Uterus (tissue), 4 donors: ENCODE results near the gene ELP1. TPM values are rescaled to one million over a fixed set of nuclear protein-coding genes. Genes with fewer than 3 reads are reported as not detected.
"Not testable (repeated sequence)": the region's sequence is repeated elsewhere in the genome, so short reads cannot be mapped to it uniquely, and the experiment has no call there.

Experiments
- DNase-seq, 2 donors: peaks; one replicate each; pipeline ENCODE4 v3.0.0-alpha.2; 2019 to 2020
- H3K27ac ChIP-seq, 2 donors: fragments of 200-600 bp; sonication (generic); 1 replicate in 1 of 2; 2 replicates in 1 of 2; pipeline ENCODE4 v1.5.1; 2016 to 2018
- H3K27me3 ChIP-seq, 2 donors: fragments of 200-600 bp; sonication (generic); one replicate each; pipeline ENCODE4 v1.5.1; 2018 to 2019; ENCODE audit warnings: control low read depth in 1 of 2
- H3K36me3 ChIP-seq, 2 donors: fragments of 200-600 bp; sonication (generic); one replicate each; pipeline ENCODE4 v1.5.1; 2019; ENCODE audit warnings: control low read depth in 1 of 2
- H3K4me1 ChIP-seq, 2 donors: fragments of 200-600 bp; sonication (generic); one replicate each; pipeline ENCODE4 v1.5.1; 2018 to 2019; ENCODE audit warnings: control low read depth in 1 of 2
- H3K4me3 ChIP-seq, 2 donors: fragments of 200-600 bp; sonication (generic); 1 replicate in 1 of 2; 2 replicates in 1 of 2; pipeline ENCODE4 v1.5.1; 2018 to 2019; ENCODE audit warnings: mild to moderate bottlenecking in 1 of 2
- H3K9me3 ChIP-seq, 2 donors: fragments of 200-600 bp; sonication (generic); one replicate each; pipeline ENCODE4 v1.5.1; 2019; ENCODE audit warnings: control low read depth in 1 of 2
- CTCF ChIP-seq, 4 experiments: fragments of 200-600 bp in 2 of 4; fragments of 450-650 bp in 2 of 4; sonication (generic) in 2 of 4; IDR thresholded peaks; one replicate each; pipeline ENCODE4 v1.5.1; 2016 to 2019; ENCODE audit warnings: antibody characterized with exemption in 4 of 4, mild to moderate bottlenecking in 2 of 4, moderate library complexity in 1 of 4
- POLR2A ChIP-seq, 2 donors: fragments of 450-650 bp; IDR thresholded peaks; one replicate each; pipeline ENCODE4 v1.6.1; 2016; ENCODE audit warnings: antibody characterized with exemption in 2 of 2, mild to moderate bottlenecking in 1 of 2, moderate library complexity in 1 of 2
- intact Hi-C: fragments of 100-400 bp; cut with DNase I; formaldehyde crosslinking; loops from one replicate; pipeline ENCODE4 v1.15.1; 2023; ENCODE audit warnings: low total_unique reads
- total RNA-seq, 4 donors: library from RNA; depleted of rRNA in 3 of 4; stranded (reverse); fragments of >200 nt in 3 of 4; gene quantifications; one replicate each; pipeline versions ENCODE4 v1.1.0 to v1.2.4, GENCODE V29; 2014 to 2023
- donor health status: DM: yes; HTN: yes; CAD: no.

ELP1 gene
- total RNA-seq, 4 donors from 2014 or later, result 5.0 to 71.2 (median 36.2) TPM

- no peak for TF ChIP-seq POLR2A (IDR thresholded peaks at IDR 0.05)
- no peak for TF ChIP-seq CTCF (IDR thresholded peaks at IDR 0.05)
Observed at GRCh38 chr9:108904161-108904560, 29.8 kb downstream of the ELP1 start.

GRCh38 chr9:108903420-108904103 is 30.4 kb downstream of the ELP1 start:
- no peaks in the 10 kb centered on the region for H3K27me3 ChIP-seq
- no peaks in the 10 kb centered on the region for H3K9me3 ChIP-seq
- intact Hi-C loops, result no loop called here
- no peak for TF ChIP-seq POLR2A (IDR thresholded peaks at IDR 0.05)
- no peak for TF ChIP-seq CTCF (IDR thresholded peaks at IDR 0.05)
- no peaks in the 10 kb centered on the region for H3K36me3 ChIP-seq
- H3K27ac ChIP-seq, result no peak overlapping the region
- no peak overlapping the region for H3K4me3 ChIP-seq
- DNase-seq, result no peak
- no peaks in the 10 kb centered on the region for H3K4me1 ChIP-seq

More at GRCh38 chr9:108904161-108904560, 29.8 kb downstream of the ELP1 start:
- DNase-seq, result no peak
- H3K27me3 ChIP-seq, result no peaks in the 10 kb centered on the region
- H3K4me1 ChIP-seq, result no peaks in the 10 kb centered on the region
- H3K4me3 ChIP-seq, result no peak overlapping the region
- H3K27ac ChIP-seq, result no peak overlapping the region
- H3K36me3 ChIP-seq, result no peaks in the 10 kb centered on the region
- intact Hi-C loops, result no loop called here
- no peaks in the 10 kb centered on the region for H3K9me3 ChIP-seq

GRCh38 chr9:108900176-108900575 is 33.7 kb downstream of the ELP1 start:
- H3K4me3 ChIP-seq, result no peak overlapping the region
- intact Hi-C loops, result no loop called here
- no peak overlapping the region for H3K27ac ChIP-seq
- no peaks in the 10 kb centered on the region for H3K9me3 ChIP-seq
- H3K4me1 ChIP-seq, result no peaks in the 10 kb centered on the region
- TF ChIP-seq POLR2A (IDR thresholded peaks at IDR 0.05) (no peak), CTCF (IDR thresholded peaks at IDR 0.05) (no peak)
- H3K36me3 ChIP-seq, result no peaks in the 10 kb centered on the region
- no peaks in the 10 kb centered on the region for H3K27me3 ChIP-seq
- no peak for DNase-seq

GRCh38 chr9:108899023-108899695 is 34.8 kb downstream of the ELP1 start:
- intact Hi-C loops, DNase-seq, H3K4me1 ChIP-seq: not testable (repeated sequence)

GRCh38 chr9:108897324-108898096 is 36.4 kb downstream of the ELP1 start:
- Histone ChIP-seq H3K27ac (no peak overlapping the region), H3K27me3 (no peaks in the 10 kb centered on the region), H3K4me1 (no peaks in the 10 kb centered on the region), H3K9me3 (no peaks in the 10 kb centered on the region), H3K36me3 (no peaks in the 10 kb centered on the region), H3K4me3 (no peak overlapping the region)
- intact Hi-C loops, result no loop called here
- DNase-seq, result no peak
- TF ChIP-seq POLR2A (IDR thresholded peaks at IDR 0.05) (no peak), CTCF (IDR thresholded peaks at IDR 0.05) (no peak)

More at GRCh38 chr9:108899023-108899695, 34.8 kb downstream of the ELP1 start:
- H3K27me3 ChIP-seq, H3K27ac ChIP-seq, H3K9me3 ChIP-seq, H3K36me3 ChIP-seq, H3K4me3 ChIP-seq: not testable (repeated sequence)
